Measurements from ENCODE around the gene TAF11L11. TPM values are rescaled to one million over a fixed set of nuclear protein-coding genes. Genes with fewer than 3 reads are reported as not detected.
A peak's percentile ranks its signal among the peaks of the same experiment; 100 is the strongest.
"Not testable (repeated sequence)": the region's sequence is repeated elsewhere in the genome, so short reads cannot be mapped to it uniquely, and the experiment has no call there.

Gene TAF11L11
- not detected in 2 replicates for total RNA-seq
- long read RNA-seq: 0 reads

GRCh38 chr5:17603880-17604279, at the start of gene TAF11L11:
TAF11L11 (plus strand) TSS chr5:17604183.
- not testable (repeated sequence) for DNase-seq (ENCODE audit: low read depth, low spot score); H3K9me3 Mint-ChIP-seq; H3K4me3 Mint-ChIP-seq; H3K27me3 Mint-ChIP-seq (ENCODE audit: low read depth); H3K27ac Mint-ChIP-seq (ENCODE audit: unreplicated experiment); H3K4me1 Mint-ChIP-seq; H3K36me3 Mint-ChIP-seq (ENCODE audit: low read depth)

DNA sequence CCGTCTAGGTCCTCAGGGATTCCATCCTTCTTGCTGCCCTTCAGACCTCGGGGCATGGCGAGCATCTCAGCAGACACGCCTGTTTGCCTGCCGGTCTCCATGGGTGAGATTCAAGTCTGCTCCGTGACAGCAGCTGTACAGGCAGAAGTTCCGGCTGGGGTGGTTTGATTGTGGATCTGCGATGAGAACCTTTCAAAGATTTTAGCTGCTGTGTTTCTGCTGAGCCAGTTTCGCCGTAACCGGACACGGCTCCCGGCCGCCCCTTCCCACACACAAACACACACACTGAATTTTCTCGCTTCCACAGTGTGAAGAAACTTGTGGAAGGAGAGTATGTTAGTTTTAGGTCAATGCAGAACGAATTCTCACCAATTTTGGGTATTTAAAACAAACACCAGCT, 18.3 kb upstream of the TAF11L11 start, which contains the start of gene TAF11L7:
Gene TAF11L7, minus strand, starts transcription at position 101 of the 400 bp plus-strand sequence.
- not testable (repeated sequence) for H3K4me3 Mint-ChIP-seq; H3K36me3 Mint-ChIP-seq (ENCODE audit: low read depth)

DNA sequence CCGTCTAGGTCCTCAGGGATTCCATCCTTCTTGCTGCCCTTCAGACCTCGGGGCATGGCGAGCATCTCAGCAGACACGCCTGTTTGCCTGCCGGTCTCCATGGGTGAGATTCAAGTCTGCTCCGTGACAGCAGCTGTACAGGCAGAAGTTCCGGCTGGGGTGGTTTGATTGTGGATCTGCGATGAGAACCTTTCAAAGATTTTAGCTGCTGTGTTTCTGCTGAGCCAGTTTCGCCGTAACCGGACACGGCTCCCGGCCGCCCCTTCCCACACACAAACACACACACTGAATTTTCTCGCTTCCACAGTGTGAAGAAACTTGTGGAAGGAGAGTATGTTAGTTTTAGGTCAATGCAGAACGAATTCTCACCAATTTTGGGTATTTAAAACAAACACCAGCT, 13.1 kb upstream of the TAF11L11 start, which contains the start of gene TAF11L8:
Gene TAF11L8, minus strand, starts transcription at position 101 of the 400 bp plus-strand sequence.
- not testable (repeated sequence) for H3K4me1 Mint-ChIP-seq; H3K27ac Mint-ChIP-seq (ENCODE audit: unreplicated experiment); H3K4me3 Mint-ChIP-seq; H3K36me3 Mint-ChIP-seq (ENCODE audit: low read depth); DNase-seq (ENCODE audit: low read depth, low spot score); H3K9me3 Mint-ChIP-seq; H3K27me3 Mint-ChIP-seq (ENCODE audit: low read depth)

More for the DNA sequence above, 18.3 kb upstream of the TAF11L11 start, which contains the start of gene TAF11L7:
- not testable (repeated sequence) for H3K27ac Mint-ChIP-seq (ENCODE audit: unreplicated experiment); H3K27me3 Mint-ChIP-seq (ENCODE audit: low read depth); DNase-seq (ENCODE audit: low read depth, low spot score); H3K4me1 Mint-ChIP-seq; H3K9me3 Mint-ChIP-seq

- not testable (repeated sequence) for H3K4me3 Mint-ChIP-seq; H3K9me3 Mint-ChIP-seq; H3K36me3 Mint-ChIP-seq (ENCODE audit: low read depth); H3K27me3 Mint-ChIP-seq (ENCODE audit: low read depth); H3K4me1 Mint-ChIP-seq; H3K27ac Mint-ChIP-seq (ENCODE audit: unreplicated experiment)
- peak; percentile 5 for DNase-seq (ENCODE audit: low read depth, low spot score)
These were observed 9.7 kb upstream of the TAF11L11 start, which contains the start of gene TAF11L9 for GRCh38 chr5:17594255-17594654. TAF11L9 (minus strand) TSS chr5:17594394.

DNA sequence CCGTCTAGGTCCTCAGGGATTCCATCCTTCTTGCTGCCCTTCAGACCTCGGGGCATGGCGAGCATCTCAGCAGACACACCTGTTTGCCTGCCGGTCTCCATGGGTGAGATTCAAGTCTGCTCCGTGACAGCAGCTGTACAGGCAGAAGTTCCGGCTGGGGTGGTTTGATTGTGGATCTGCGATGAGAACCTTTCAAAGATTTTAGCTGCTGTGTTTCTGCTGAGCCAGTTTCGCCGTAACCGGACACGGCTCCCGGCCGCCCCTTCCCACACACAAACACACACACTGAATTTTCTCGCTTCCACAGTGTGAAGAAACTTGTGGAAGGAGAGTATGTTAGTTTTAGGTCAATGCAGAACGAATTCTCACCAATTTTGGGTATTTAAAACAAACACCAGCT, 6.3 kb upstream of the TAF11L11 start, which contains the start of gene TAF11L10:
Gene TAF11L10, minus strand, starts transcription at position 101 of the 400 bp plus-strand sequence.
- not testable (repeated sequence) for H3K9me3 Mint-ChIP-seq; H3K27ac Mint-ChIP-seq (ENCODE audit: unreplicated experiment); DNase-seq (ENCODE audit: low read depth, low spot score); H3K4me1 Mint-ChIP-seq; H3K27me3 Mint-ChIP-seq (ENCODE audit: low read depth); H3K4me3 Mint-ChIP-seq; H3K36me3 Mint-ChIP-seq (ENCODE audit: low read depth)

GRCh38 chr5:17604951-17605350, 968 bp downstream of the TAF11L11 start:
- H3K27me3 Mint-ChIP-seq (ENCODE audit: low read depth): no peaks in the 10 kb centered on the region
- H3K4me1 Mint-ChIP-seq: no peaks in the 10 kb centered on the region
- no peak for DNase-seq (ENCODE audit: low read depth, low spot score)
- H3K27ac Mint-ChIP-seq (ENCODE audit: unreplicated experiment): no peak overlapping the region
- TF ChIP-seq, protein P1, sequence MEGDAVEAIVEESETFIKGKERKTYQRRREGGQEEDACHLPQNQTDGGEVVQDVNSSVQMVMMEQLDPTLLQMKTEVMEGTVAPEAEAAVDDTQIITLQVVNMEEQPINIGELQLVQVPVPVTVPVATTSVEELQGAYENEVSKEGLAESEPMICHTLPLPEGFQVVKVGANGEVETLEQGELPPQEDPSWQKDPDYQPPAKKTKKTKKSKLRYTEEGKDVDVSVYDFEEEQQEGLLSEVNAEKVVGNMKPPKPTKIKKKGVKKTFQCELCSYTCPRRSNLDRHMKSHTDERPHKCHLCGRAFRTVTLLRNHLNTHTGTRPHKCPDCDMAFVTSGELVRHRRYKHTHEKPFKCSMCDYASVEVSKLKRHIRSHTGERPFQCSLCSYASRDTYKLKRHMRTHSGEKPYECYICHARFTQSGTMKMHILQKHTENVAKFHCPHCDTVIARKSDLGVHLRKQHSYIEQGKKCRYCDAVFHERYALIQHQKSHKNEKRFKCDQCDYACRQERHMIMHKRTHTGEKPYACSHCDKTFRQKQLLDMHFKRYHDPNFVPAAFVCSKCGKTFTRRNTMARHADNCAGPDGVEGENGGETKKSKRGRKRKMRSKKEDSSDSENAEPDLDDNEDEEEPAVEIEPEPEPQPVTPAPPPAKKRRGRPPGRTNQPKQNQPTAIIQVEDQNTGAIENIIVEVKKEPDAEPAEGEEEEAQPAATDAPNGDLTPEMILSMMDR (conservative IDR thresholded peaks at IDR 0.05): no peak
- no peaks in the 10 kb centered on the region for H3K9me3 Mint-ChIP-seq
- H3K4me3 Mint-ChIP-seq: no peak overlapping the region
- no peaks in the 10 kb centered on the region for H3K36me3 Mint-ChIP-seq (ENCODE audit: low read depth)

GRCh38 chr5:17607461-17607860, 3.5 kb downstream of the TAF11L11 start:
- not testable (repeated sequence) for H3K9me3 Mint-ChIP-seq; H3K36me3 Mint-ChIP-seq (ENCODE audit: low read depth); H3K4me3 Mint-ChIP-seq; H3K27me3 Mint-ChIP-seq (ENCODE audit: low read depth); H3K27ac Mint-ChIP-seq (ENCODE audit: unreplicated experiment); H3K4me1 Mint-ChIP-seq; DNase-seq (ENCODE audit: low read depth, low spot score)

DNA sequence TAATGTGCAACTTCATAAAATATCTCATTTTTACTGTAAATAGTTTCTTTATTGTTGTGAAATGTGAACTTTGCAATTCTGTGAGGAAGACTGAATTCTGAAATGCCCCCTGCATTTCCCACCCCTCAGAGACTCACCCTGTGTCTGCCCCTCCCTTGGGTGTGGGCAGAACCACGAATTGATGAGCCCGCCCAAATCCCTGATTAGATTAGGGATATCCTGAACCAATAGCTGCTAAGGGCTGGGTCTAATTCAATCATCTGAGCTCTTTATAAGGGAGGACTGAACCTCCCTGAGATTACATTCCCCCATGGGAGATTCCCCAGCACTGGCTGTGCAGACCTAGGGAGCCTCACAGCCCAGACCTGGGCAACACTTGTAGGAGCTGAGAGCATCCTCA, 6.1 kb downstream of the TAF11L11 start, which contains the start of gene TAF11L12:
Gene TAF11L12, plus strand, starts transcription at position 301 of the 400 bp plus-strand sequence.
- H3K4me3 Mint-ChIP-seq; DNase-seq (ENCODE audit: low read depth, low spot score); H3K36me3 Mint-ChIP-seq (ENCODE audit: low read depth); H3K4me1 Mint-ChIP-seq; H3K9me3 Mint-ChIP-seq; H3K27me3 Mint-ChIP-seq (ENCODE audit: low read depth): not testable (repeated sequence)
- peak within 1 kb of the TSS; percentile 62 for H3K27ac Mint-ChIP-seq (ENCODE audit: unreplicated experiment)

DNA sequence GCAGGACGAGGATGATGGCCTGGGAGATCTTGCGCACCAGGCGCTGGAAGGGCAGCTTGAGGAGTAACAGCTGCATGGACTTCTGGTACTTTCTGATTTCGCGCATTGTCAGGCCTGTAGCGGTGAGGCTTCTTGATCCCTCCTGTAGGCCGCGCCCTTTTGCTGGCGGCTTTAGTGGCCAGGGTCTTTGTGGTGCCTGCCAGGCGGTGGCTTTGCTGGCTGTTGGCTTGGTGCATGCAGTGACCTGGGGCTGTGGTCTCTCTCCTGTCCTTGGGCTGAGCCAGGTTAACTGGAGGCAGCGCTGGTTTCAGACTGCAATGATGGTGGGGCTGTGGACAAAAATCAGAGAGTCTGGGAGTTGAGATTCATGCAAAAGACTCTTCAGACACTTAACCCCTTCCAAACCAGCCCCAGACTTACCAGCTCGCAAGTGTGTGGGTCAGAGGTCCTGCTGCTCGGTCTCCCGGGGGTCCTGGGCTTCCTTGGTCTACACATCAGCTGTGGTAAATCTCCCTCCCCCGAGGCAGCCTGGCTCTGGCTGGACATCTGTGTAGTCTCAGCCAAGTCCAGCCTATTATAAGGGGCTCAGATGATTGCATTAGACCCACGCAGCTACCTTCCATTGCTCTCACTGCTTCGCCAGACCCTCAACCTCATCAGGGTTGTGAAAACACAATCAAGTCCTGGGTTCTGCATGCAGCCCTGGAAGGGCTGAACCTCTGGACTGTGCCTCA, 11.1 kb downstream of the TAF11L11 start:
- H3K36me3 Mint-ChIP-seq (ENCODE audit: low read depth): no peaks in the 10 kb centered on the region
- no peak overlapping the region for H3K4me3 Mint-ChIP-seq
- no peak for DNase-seq (ENCODE audit: low read depth, low spot score)
- no peaks in the 10 kb centered on the region for H3K4me1 Mint-ChIP-seq
- H3K27ac Mint-ChIP-seq (ENCODE audit: unreplicated experiment): no peak overlapping the region
- no peaks in the 10 kb centered on the region for H3K27me3 Mint-ChIP-seq (ENCODE audit: low read depth)
- peaks cover 8% of the 10 kb centered on the region for H3K9me3 Mint-ChIP-seq
- TF ChIP-seq, protein P1 (conservative IDR thresholded peaks at IDR 0.05): no peak

Measured in neural crest cell (in vitro differentiated cells).